Vagina (tissue), 2 donors: ENCODE results near the gene RNU5B-1.

Source experiments
- CTCF ChIP-seq, 3 experiments: fragments of 450-650 bp in 2 of 3; fragments of 200-600 bp in 1 of 3; sonication (generic) in 1 of 3; IDR thresholded peaks; one replicate each; pipeline ENCODE4 v1.5.1; 2017 to 2019; ENCODE audit warnings: antibody characterized with exemption in 3 of 3, mild to moderate bottlenecking in 2 of 3, moderate library complexity in 2 of 3
- POLR2A ChIP-seq, 2 donors: fragments of 450-650 bp; IDR thresholded peaks; one replicate each; pipeline ENCODE4 v1.6.1; 2017; ENCODE audit warnings: antibody characterized with exemption in 2 of 2, mild to moderate bottlenecking in 2 of 2, moderate library complexity in 2 of 2
- POLR2AphosphoS5 ChIP-seq, 2 donors: sonication (generic); formaldehyde crosslinking; IDR thresholded peaks; one replicate each; pipeline ENCODE4 v1.9.0; 2017; ENCODE audit warnings: antibody characterized with exemption in 2 of 2, mild to moderate bottlenecking in 2 of 2, low read depth in 1 of 2; ENCODE audit not compliant: insufficient read depth in 1 of 2

GRCh38 chr15:65311760-65312159 lies 7.3 kb downstream of the RNU5B-1 start:
- TF ChIP-seq POLR2AphosphoS5 (IDR thresholded peaks at IDR 0.05; ENCODE audit: insufficient read depth in 1 of 2, low read depth in 1 of 2) (no peak), POLR2A (IDR thresholded peaks at IDR 0.05) (no peak), CTCF (IDR thresholded peaks at IDR 0.05) (no peak)
